Thymus (tissue), 11 donors: Measurements from ENCODE around the gene IL4. TPM values are rescaled to one million over a fixed set of nuclear protein-coding genes. Genes with fewer than 3 reads are reported as not detected.

Experiments
- DNase-seq, 9 donors: peaks; one replicate each; pipeline ENCODE4 v3.0.0-alpha.2; 2013; ENCODE audit warnings: low spot score in 9 of 9, low read depth in 6 of 9, missing footprints in 1 of 9
- H3K27ac ChIP-seq, 2 donors: one replicate each; pipeline ENCODE4 v1.5.1; 2013; ENCODE audit warnings: control low read depth in 1 of 2, low read depth in 1 of 2, low read length in 1 of 2, mild to moderate bottlenecking in 1 of 2, moderate library complexity in 1 of 2
- H3K27me3 ChIP-seq, 2 donors: one replicate each; pipeline ENCODE4 v1.5.1; 2013; ENCODE audit warnings: low read length in 1 of 2; ENCODE audit not compliant: control insufficient read depth in 2 of 2, insufficient read depth in 1 of 2
- H3K36me3 ChIP-seq, 2 donors: one replicate each; pipeline ENCODE4 v1.5.1; 2013; ENCODE audit warnings: low read length in 1 of 2, mild to moderate bottlenecking in 1 of 2, moderate library complexity in 1 of 2; ENCODE audit not compliant: control insufficient read depth in 2 of 2, insufficient read depth in 2 of 2
- H3K4me1 ChIP-seq, 2 donors: one replicate each; pipeline ENCODE4 v1.5.1; 2013; ENCODE audit warnings: low read length in 2 of 2; ENCODE audit not compliant: control insufficient read depth in 2 of 2, insufficient read depth in 2 of 2
- H3K4me3 ChIP-seq, 2 donors: one replicate each; pipeline ENCODE4 v1.5.1; 2013; ENCODE audit warnings: low read length in 2 of 2, control low read depth in 1 of 2, mild to moderate bottlenecking in 1 of 2
- H3K9me3 ChIP-seq, 2 donors: one replicate each; pipeline ENCODE4 v1.5.1; 2013; ENCODE audit warnings: low read length in 1 of 2, mild to moderate bottlenecking in 1 of 2; ENCODE audit not compliant: control insufficient read depth in 2 of 2, insufficient read depth in 1 of 2
- WGBS: extraction: QIAGEN DNeasy Blood & Tissue Kit; methylation state at CpG from one replicate; pipeline ENCODE4 v1.1.7; 2013; 5-methylcytosine and 5-hydroxymethylcytosine counted together
- polyA plus RNA-seq: library from polyadenylated mRNA; stranded (reverse); fragments of 200-250 nt; gene quantifications from one replicate; pipeline ENCODE4 v1.2.3, GENCODE V29; 2013
- total RNA-seq: library from RNA; stranded (reverse); fragments of 120-200 nt; gene quantifications from one replicate; pipeline ENCODE4 v1.2.4, GENCODE V29; 2013
- donor health status: healthy.

IL4 gene
- total and polyA plus RNA-seq, 2 donors: 0.59 to 4.5 TPM

DNA sequence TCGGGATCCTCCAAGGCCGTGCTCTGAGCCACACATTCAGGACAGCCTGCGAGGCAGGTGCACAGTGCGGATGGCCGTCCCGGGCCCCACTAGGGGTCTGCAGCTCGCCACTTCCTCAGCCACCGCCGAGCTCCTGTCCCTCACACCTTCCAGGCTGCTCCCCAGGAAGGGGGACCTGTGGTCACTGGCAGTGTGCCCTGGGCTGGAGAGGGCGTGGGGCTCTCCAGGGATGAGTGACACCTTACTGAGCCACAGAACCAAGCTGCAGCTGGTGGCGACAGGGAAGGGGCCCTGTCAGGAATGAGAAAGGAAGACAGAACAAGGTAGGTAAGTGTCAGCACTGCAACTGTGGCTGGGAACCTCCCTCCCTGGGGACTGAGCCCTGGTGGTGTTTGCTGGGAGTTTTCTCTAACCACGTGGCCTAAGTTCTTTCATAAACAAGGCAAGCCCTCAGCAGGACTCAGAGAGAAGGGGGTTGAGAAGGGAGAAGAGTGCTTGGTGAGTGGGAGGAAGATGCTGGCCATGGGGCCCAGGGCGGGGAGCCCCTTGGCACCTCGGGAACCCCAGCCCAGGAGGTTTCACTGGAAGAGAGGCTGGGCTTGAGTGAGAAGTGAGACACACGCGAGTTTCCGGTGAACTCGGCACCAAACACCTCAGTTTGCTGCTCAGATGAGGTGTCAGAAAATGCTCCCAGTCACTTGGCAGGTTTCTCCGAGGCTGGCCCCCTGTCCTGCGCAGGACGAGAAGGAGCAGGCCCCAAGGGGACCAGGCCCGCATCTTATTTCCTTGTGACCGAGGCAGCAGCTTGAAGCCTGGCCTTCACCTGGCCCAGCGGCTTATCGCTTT lies 10.6 kb upstream of the IL4 start:
- H3K36me3 ChIP-seq: no peaks in the 10 kb centered on the region
- H3K9me3 ChIP-seq: no peaks in the 10 kb centered on the region
- DNase-seq: peak in 1 of 9 donors; percentile 37
- H3K4me3 ChIP-seq: no peak overlapping the region
- H3K27ac ChIP-seq: no peak overlapping the region
- no peaks in the 10 kb centered on the region for H3K27me3 ChIP-seq
- 68% methylated on average over 25 of the region's 25 CpGs for WGBS
- H3K4me1 ChIP-seq: peaks cover 0 to 27% of the 10 kb centered on the region in 2 donors

DNA sequence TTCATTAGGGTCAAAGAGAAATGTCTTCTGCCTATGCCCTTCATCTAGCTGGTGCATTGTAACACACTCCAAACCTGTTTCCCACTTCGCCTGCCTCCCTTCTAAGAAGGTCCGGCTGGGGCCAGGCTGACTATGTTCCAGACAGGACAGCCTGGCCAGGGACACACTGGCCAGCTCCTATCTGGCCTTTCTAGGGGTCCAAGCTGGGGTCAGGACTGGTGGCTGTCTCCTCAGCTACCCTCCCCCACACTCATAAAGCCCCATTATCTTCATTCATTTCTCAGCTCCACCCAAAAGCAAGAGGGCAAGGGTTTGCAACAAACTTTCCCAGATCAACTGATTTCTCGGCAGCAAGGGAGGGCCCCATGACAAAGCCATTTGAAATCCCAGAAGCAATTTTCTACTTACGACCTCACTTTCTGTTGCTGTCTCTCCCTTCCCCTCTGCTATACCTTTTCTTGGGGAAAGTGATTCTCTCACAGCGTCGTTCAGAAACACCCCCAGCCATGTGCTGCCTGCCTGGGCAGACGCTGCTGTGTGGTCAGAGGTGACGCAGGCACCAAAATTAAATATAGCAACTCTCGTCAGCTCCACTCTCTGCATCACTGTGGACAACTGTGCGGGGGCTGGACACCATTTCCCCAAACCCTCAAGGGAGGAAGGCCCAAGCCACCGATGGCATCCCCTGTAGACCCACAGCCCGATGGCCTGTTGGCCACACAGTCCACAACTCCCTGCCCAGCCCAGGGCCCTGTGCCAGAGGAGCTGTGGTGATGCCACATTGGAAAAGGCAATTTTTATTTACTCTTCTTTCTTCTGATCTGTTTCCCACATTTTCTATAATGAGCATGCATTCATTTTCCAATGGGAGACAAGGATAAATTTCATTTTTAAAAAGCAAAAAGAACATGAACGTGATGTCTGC lies 9.8 kb upstream of the IL4 start:
- H3K4me1 ChIP-seq: peaks cover 0 to 27% of the 10 kb centered on the region in 2 donors
- H3K27me3 ChIP-seq: no peaks in the 10 kb centered on the region
- H3K4me3 ChIP-seq: no peak overlapping the region
- H3K27ac ChIP-seq: no peak overlapping the region
- H3K9me3 ChIP-seq: no peaks in the 10 kb centered on the region
- DNase-seq: no peak
- 95% methylated on average over 13 of the region's 13 CpGs for WGBS
- no peaks in the 10 kb centered on the region for H3K36me3 ChIP-seq

DNA sequence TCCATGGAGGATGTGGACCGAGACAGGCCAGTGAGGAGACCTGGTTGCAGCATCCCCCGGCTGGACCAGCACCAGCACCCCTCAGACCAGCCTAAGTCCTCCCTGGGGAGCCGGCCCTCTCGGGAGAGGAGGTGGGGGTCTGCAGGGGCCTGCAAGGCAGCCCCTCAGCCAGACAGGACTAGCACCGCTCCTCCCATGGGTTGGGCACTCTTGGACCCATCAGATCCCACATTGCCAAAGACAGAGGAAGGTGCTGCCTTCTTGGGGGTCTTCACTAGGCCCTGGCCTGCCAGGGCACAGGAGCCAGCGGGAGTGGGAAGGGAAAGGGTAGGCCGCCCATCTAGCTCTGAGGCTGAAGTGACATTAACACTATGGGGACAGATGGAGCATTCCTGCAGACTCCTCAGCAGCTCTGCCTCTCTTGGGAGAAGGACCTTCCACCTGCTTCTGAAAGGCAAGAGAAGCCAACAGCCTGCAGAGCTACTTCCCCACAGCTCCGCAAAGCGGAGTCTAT lies 9.0 kb upstream of the IL4 start:
- Histone ChIP-seq H3K9me3 (no peaks in the 10 kb centered on the region), H3K4me3 (no peak overlapping the region), H3K27ac (no peak overlapping the region), H3K36me3 (no peaks in the 10 kb centered on the region), H3K4me1 (peaks cover 0 to 27% of the 10 kb centered on the region in 2 donors), H3K27me3 (no peaks in the 10 kb centered on the region)
- no peak for DNase-seq
- WGBS: over 99% methylated on average over 9 of the region's 9 CpGs

DNA sequence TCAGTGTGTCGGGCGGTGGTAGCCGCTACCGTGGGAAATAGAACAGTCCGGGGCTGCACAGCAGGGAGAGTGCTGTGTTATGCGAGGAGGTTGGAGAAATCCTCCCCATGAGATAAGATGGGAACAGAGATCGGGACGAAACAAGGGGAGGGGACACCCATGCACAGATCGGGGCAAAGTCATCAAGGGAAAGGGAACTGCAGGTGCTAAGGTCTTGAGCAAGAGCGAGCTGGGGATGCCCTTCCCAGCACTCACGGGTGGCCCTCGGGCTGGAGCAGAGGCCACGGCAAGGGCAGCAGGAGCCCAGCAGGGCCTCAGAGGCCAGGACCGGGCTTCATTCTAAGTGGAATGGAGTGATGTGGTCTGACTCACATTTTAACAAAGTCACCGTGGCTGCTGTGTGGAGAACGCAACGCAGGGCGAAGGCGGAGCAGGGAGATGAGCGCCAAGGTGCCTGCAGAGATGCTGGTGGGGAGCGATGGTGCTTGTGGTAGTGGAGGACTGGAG lies 8.2 kb upstream of the IL4 start:
- peaks cover 0 to 27% of the 10 kb centered on the region in 2 donors for H3K4me1 ChIP-seq
- no peaks in the 10 kb centered on the region for H3K9me3 ChIP-seq
- H3K4me3 ChIP-seq: no peak overlapping the region
- H3K36me3 ChIP-seq: no peaks in the 10 kb centered on the region
- DNase-seq: no peak
- H3K27ac ChIP-seq: no peak overlapping the region
- H3K27me3 ChIP-seq: no peaks in the 10 kb centered on the region
- 97% methylated on average over 21 of the region's 21 CpGs for WGBS

DNA sequence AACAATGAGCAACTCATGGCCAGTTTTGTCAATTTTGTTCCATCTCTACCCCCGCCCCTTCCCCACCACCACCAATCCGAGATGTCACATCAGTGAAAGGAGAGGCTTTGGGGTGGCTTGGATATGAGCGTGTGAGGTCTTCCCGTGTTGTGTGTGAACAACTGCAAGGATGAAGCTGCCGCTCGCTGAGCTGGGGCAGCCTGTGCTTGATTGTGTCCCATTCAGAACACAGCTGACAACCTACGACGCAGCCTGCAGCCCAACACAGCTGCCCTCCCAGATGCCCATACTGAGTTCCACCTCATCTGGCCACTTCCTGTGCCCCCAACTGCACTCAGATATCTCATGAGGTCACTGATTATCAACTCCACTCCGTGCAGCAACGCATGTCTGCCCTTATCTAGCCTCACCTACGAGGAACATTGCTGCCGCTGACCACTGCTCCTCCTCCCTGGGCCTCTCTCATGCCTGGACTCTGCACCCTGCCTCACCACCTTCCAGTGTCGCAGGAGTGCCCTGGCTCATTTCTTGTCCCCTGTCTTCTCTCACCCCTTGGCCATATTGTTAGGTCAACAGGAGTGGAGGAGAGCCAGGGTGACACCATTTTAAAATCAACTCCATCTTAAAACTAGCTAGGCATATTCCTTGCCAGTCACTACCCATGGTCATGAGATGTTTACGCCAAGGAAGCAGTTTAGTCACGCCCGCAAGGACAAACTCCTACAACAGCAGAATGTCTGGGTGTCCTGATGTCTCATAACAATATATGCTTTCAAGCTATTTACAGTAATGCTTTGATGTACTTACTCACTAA lies 7.3 kb upstream of the IL4 start:
- Histone ChIP-seq H3K4me1 (peaks cover 0 to 27% of the 10 kb centered on the region in 2 donors), H3K27ac (no peak overlapping the region), H3K36me3 (no peaks in the 10 kb centered on the region), H3K27me3 (no peaks in the 10 kb centered on the region), H3K4me3 (no peak overlapping the region), H3K9me3 (no peaks in the 10 kb centered on the region)
- no peak for DNase-seq
- WGBS: 97% methylated on average over 16 of the region's 16 CpGs

DNA sequence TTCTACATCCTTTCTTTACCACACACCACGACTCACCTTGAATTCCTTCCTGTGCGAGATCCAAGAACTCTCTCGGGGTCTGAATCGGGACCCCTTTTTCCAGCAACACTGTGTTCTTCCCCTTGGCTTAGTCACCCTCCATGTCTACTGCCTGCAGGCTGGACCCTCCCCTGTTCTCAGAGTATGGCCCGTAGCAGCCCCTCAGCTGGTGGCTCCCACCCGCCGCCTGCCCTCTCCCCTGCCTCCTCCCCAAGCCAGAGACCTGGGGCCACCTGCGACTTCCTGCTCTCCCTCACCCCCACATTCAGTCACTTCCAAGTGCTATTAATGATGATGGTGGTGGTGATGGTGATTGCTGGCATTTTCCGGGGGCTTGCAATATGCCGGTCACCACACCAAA lies 6.5 kb upstream of the IL4 start:
- H3K36me3 ChIP-seq: no peaks in the 10 kb centered on the region
- 77% methylated on average over 10 of the region's 10 CpGs for WGBS
- peaks cover 0 to 24% of the 10 kb centered on the region in 2 donors for H3K4me1 ChIP-seq
- no peaks in the 10 kb centered on the region for H3K9me3 ChIP-seq
- no peak for DNase-seq
- H3K27ac ChIP-seq: no peak overlapping the region
- no peaks in the 10 kb centered on the region for H3K27me3 ChIP-seq
- no peak overlapping the region for H3K4me3 ChIP-seq

DNA sequence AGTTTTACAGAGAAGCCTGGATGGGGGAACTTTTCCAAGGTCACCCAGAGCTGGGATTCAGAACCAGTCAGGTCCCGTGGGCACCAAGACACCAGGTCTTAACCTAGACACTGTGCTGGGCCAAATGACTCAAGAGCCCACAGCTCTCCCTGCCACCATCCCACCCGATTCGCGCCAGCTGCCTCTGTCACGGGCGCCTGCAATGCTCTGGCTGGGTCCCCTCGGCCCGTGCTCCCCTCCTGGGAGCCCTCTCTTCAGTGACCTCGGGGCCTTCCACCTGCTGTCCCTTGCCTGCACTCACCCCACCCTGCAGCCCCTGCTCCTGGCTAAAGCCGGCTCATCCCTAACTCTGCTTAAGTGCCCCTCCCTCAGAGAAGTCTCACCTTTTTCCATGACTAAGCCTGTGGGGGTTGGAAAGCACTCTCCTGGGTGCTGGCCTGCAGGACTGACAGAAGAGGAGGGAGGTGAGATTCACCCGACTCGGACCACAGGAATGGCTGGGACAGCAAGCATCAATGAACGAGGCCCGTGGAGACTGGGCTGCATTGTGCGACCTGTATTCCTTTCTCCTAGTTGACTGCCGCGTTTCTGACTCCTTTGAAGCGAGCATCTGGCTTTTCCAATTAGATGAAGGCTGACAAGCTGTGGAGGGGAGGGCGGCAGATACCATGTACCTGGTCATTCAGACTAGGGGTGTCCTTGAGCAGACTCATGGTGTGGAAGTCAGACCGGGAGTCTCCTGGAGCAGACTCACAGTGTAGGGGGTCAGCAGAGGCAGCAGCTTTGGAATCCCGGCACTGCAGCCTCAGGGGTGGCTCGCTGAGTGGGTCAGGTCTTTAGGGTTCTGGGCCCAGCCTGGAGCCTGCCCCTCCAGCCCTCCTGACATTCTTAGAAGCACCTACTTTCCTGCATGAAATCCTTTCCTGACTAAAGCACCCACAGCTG lies 5.8 kb upstream of the IL4 start:
- no peak for DNase-seq
- Histone ChIP-seq H3K27me3 (no peaks in the 10 kb centered on the region), H3K4me1 (peaks cover 0 to 22% of the 10 kb centered on the region in 2 donors), H3K36me3 (no peaks in the 10 kb centered on the region), H3K4me3 (no peak overlapping the region), H3K27ac (no peak overlapping the region), H3K9me3 (no peaks in the 10 kb centered on the region)
- WGBS: 95% methylated on average over 22 of the region's 22 CpGs
